ENCODE measurements around the gene PFKFB3.
"Not testable (repeated sequence)": the region's sequence is repeated elsewhere in the genome, so short reads cannot be mapped to it uniquely, and the experiment has no call there.

PFKFB3 gene

DNA sequence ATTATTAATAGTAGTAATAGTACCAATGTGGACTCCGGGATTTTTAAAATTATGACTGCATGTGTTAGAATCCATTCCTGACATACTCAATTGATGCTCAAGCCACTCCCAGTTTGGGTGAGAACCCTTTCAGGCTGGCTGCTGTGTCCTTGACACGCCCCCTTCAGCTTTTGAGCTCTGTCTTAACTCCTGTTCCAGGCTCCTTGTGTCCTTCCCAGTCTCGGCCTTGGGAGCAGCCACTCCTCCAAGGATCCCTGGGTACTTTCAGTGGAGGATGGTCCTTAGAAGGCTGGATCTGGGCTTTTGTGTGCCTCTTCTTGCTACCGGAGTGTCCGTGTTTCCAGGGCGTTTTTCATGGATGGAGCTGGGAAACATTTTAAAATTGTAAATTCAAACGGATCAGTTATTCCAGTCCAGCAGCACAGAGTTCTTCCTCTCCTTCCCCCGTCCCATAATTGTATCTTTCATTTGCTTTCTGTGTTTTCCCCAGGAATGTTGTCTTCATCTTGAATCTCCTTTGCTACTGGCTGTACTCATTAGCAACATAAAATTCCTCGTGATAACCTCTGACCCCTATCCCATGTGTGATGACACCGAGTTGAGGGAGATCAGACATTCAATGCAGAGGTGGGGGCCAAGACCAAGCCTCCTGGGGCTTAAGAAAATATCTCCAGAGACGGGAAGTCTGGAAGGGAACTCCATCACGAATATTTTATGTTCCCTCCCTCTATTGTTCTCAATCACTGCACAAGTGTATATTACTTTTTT is 40.0 kb upstream of the PFKFB3 start:
- Histone ChIP-seq H3K4me2 (ENCODE audit: low read length) (peak overlapping the region; percentile 66), H3K36me3 (ENCODE audit: control insufficient read depth, insufficient read depth, low read length) (no peaks in the 10 kb centered on the region), H3K4me1 (peaks cover 5% of the 10 kb centered on the region), H3K9ac (no peak overlapping the region), H2AFZ (peak overlapping the region; percentile 76), H3K4me3 (ENCODE audit: low read depth, low read length) (peak overlapping the region; percentile 43), H3K27me3 (ENCODE audit: control insufficient read depth, insufficient read depth, low read length) (no peaks in the 10 kb centered on the region), H3K27ac (peak overlapping the region; percentile 17), H3K9me3 (ENCODE audit: control insufficient read depth, low read length) (no peaks in the 10 kb centered on the region), H3K79me2 (no peaks in the 10 kb centered on the region)
- TF ChIP-seq, protein P1, sequence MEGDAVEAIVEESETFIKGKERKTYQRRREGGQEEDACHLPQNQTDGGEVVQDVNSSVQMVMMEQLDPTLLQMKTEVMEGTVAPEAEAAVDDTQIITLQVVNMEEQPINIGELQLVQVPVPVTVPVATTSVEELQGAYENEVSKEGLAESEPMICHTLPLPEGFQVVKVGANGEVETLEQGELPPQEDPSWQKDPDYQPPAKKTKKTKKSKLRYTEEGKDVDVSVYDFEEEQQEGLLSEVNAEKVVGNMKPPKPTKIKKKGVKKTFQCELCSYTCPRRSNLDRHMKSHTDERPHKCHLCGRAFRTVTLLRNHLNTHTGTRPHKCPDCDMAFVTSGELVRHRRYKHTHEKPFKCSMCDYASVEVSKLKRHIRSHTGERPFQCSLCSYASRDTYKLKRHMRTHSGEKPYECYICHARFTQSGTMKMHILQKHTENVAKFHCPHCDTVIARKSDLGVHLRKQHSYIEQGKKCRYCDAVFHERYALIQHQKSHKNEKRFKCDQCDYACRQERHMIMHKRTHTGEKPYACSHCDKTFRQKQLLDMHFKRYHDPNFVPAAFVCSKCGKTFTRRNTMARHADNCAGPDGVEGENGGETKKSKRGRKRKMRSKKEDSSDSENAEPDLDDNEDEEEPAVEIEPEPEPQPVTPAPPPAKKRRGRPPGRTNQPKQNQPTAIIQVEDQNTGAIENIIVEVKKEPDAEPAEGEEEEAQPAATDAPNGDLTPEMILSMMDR (IDR thresholded peaks at IDR 0.05): no peak

DNA sequence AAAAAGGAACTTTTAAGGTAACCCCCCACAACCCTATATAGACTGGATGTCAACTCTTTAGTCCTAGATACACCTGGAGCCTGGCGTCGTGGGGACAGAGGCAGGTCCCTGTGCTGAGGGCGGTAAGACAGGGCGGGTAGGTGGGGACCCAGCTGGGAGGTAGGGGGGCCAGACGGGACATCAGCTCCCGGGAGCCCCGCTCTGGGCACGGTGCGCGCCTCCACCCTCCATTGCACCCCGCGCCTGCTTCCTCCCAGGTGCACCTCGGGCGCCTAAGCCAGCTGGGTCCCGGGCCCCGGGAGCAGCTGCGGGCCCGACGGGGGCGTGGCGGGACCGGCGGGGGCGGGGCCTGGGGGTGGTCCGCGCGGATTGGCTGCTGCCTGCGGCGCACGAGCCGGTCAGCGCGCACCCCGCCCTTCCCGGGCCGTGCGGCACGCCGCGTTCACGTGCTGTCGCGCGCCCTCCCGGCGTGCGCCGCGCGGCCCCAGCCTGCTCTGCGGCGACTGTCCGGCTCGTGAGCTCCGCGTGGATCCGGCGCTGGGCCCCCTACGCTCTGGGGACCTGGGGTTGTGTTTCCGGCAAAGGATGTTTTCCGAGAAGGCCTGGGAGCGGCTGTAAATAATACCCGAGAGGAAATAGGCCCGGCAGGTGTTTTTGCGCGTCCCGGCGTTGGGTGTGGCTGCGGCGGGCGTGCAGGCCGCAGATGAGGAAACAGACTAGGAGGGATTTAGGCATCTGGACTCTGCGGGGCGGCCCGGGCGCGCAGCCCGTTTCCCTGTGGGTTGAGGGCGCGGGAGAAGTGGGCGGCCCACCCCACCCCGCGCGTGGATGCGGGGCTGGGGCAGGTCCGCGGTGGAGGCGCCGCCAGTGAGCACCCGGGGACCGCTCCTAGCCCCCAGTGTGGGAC is 39.1 kb upstream of the PFKFB3 start:
- peak overlapping the region; percentile 72 for H3K27ac ChIP-seq
- H3K4me2 ChIP-seq (ENCODE audit: low read length): peak overlapping the region; percentile 71
- H3K4me3 ChIP-seq (ENCODE audit: low read depth, low read length): peak overlapping the region; percentile 81
- TF ChIP-seq, protein P1 (IDR thresholded peaks at IDR 0.05): no peak
- H3K27me3 ChIP-seq (ENCODE audit: control insufficient read depth, insufficient read depth, low read length): no peaks in the 10 kb centered on the region
- H3K9me3 ChIP-seq (ENCODE audit: control insufficient read depth, low read length): no peaks in the 10 kb centered on the region
- no peaks in the 10 kb centered on the region for H3K36me3 ChIP-seq (ENCODE audit: control insufficient read depth, insufficient read depth, low read length)
- H3K79me2 ChIP-seq: peaks cover 2% of the 10 kb centered on the region
- peak overlapping the region; percentile 89 for H2AFZ ChIP-seq
- H3K9ac ChIP-seq: peak overlapping the region; percentile 77
- peaks cover 7% of the 10 kb centered on the region for H3K4me1 ChIP-seq

DNA sequence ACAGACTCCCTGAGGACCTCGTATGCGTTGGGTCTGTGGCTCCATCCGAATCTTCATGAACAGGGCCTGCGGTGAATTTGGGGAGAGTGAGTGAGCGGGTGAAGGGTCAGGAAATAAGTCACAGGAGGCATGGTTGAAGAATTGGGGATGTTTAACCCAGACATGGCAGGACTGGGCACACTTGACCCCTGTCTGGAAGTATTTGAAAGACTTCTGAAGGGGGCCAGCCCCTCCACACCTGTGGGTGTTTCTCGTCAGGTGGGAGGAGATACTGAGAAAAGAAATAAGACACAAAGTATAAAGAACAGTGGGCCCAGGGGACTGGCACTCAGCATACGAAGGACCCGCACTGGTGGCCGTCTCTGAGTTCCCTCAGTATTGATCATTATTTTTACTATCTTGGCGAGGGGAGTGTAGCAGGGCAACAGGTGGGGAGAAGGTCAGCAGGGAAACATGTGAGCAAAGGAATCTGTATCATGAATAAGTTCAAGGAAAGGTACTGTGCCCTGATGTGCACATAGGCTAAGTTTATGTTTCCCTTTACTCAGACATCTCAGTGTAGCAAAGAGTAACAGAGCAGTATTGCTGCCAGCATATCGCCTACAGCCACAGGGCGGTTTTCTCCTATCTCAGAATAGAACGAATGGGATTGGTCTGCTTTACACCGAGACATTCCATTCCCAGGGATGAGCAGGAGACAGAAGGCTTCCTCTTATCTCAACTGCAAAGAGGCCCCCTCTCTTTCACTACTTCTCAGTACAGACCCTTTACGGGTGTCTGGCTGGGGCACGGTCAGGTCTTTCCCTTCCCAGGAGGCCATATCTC is 38.2 kb upstream of the PFKFB3 start:
- Histone ChIP-seq H3K27ac (peak overlapping the region; percentile 72), H2AFZ (peak overlapping the region; percentile 89), H3K27me3 (ENCODE audit: control insufficient read depth, insufficient read depth, low read length) (no peaks in the 10 kb centered on the region), H3K36me3 (ENCODE audit: control insufficient read depth, insufficient read depth, low read length) (no peaks in the 10 kb centered on the region), H3K4me1 (peaks cover 7% of the 10 kb centered on the region), H3K79me2 (peaks cover 6% of the 10 kb centered on the region), H3K4me3 (ENCODE audit: low read depth, low read length) (peak overlapping the region; percentile 81), H3K4me2 (ENCODE audit: low read length) (peak overlapping the region; percentile 71), H3K9ac (peak overlapping the region; percentile 77), H3K9me3 (ENCODE audit: control insufficient read depth, low read length) (no peaks in the 10 kb centered on the region)
- TF ChIP-seq, protein P1 (IDR thresholded peaks at IDR 0.05): no peak

DNA sequence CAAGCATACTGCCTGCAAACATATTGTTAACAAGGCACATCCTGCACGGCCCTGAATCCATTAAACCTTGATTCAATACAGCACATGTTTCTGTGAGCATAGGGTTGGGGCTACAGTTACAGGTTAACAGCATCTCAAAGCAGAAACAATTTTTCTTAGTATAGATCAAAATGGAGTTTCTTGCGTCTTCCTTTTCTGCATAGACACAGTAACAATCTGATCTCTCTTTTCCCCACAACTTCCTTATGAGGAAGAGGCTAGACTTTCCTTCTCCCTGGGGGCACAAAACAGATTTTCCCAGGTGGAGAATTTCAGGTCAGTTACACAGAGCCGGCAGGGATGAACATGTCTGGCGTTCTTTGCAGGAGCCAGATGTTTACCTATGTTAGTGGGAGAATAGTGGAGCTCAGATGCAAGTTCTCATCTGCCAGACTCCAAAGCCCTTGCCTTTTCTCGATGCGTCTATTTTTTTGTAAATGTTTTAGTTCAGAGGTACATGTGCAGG is 37.5 kb upstream of the PFKFB3 start:
- Histone ChIP-seq H3K4me3 (ENCODE audit: low read depth, low read length) (no peak overlapping the region), H3K4me2 (ENCODE audit: low read length) (no peak overlapping the region), H3K4me1 (peaks cover 7% of the 10 kb centered on the region), H3K9ac (no peak overlapping the region), H3K27me3 (ENCODE audit: control insufficient read depth, insufficient read depth, low read length) (no peaks in the 10 kb centered on the region), H2AFZ (no peak overlapping the region), H3K79me2 (peaks cover 9% of the 10 kb centered on the region), H3K27ac (no peak overlapping the region), H3K36me3 (ENCODE audit: control insufficient read depth, insufficient read depth, low read length) (no peaks in the 10 kb centered on the region), H3K9me3 (ENCODE audit: control insufficient read depth, low read length) (no peaks in the 10 kb centered on the region)
- TF ChIP-seq, protein P1 (IDR thresholded peaks at IDR 0.05): no peak

DNA sequence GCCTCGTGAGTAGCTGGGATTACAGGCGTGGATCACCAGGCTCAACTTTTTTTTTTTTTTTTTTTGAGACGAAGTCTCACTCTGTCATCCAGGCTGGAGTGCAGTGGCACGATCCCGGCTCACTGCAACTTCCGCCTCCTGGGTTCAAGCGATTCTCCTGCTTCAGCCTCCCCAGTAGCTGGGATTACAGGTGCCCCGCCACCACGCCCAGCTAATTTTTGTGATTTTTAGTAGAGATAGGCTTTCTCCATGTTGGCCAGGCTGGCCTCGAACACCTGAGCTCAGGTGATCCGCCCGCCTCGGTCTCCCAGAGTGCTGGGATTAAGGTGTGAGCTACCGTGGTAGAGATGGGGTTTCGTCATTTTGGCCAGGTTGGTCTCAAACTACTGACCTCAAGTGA is 36.8 kb upstream of the PFKFB3 start:
- H3K9ac ChIP-seq; H3K36me3 ChIP-seq (ENCODE audit: control insufficient read depth, insufficient read depth, low read length); H3K27ac ChIP-seq: not testable (repeated sequence)

More for the DNA sequence above, 36.8 kb upstream of the PFKFB3 start:
- not testable (repeated sequence) for H3K9me3 ChIP-seq (ENCODE audit: control insufficient read depth, low read length); H2AFZ ChIP-seq; H3K4me2 ChIP-seq (ENCODE audit: low read length); H3K79me2 ChIP-seq; H3K4me1 ChIP-seq; H3K4me3 ChIP-seq (ENCODE audit: low read depth, low read length); H3K27me3 ChIP-seq (ENCODE audit: control insufficient read depth, insufficient read depth, low read length)
